Endodermal cell (in vitro differentiated cells): ENCODE measurements around the gene RNLS. TPM values are rescaled to one million over a fixed set of nuclear protein-coding genes. Genes with fewer than 3 reads are reported as not detected.

Experiments used
- DNase-seq: peaks from one replicate; pipeline ENCODE4 v3.0.0-alpha.2; 2017
- H3K27ac ChIP-seq: 2 replicates; pipeline ENCODE4 v1.5.1; 2013; ENCODE audit warnings: mild to moderate bottlenecking, low read depth, low read length, moderate library complexity
- H3K27me3 ChIP-seq: 2 replicates; pipeline ENCODE4 v1.6.1; 2013; ENCODE audit warnings: mild to moderate bottlenecking, low read length, moderate library complexity; ENCODE audit not compliant: insufficient read depth, control insufficient read depth, poor library complexity, severe bottlenecking
- H3K36me3 ChIP-seq: 2 replicates; pipeline ENCODE4 v1.7.0; 2013; ENCODE audit warnings: mild to moderate bottlenecking, low read length, moderate library complexity; ENCODE audit not compliant: control insufficient read depth, insufficient read depth
- H3K4me1 ChIP-seq: one replicate; pipeline ENCODE4 v1.7.0; 2013; ENCODE audit warnings: low read length; ENCODE audit not compliant: control insufficient read depth, insufficient read depth
- H3K4me3 ChIP-seq: 2 replicates; pipeline ENCODE4 v1.5.1; 2013; ENCODE audit warnings: mild to moderate bottlenecking, low read length, moderate library complexity
- H3K9ac ChIP-seq: 2 replicates; pipeline ENCODE4 v1.6.1; 2013; ENCODE audit warnings: mild to moderate bottlenecking, low read length, moderate library complexity; ENCODE audit not compliant: poor library complexity, severe bottlenecking; ENCODE audit errors: extremely low read depth
- H3K9me3 ChIP-seq: 2 replicates; pipeline ENCODE4 v1.6.1; 2013; ENCODE audit warnings: mild to moderate bottlenecking, low read length, moderate library complexity; ENCODE audit not compliant: control insufficient read depth
- H3K27ac Mint-ChIP-seq: 2 replicates; pipeline ENCODE4 v1.8.0; 2020; ENCODE audit warnings: mixed read lengths
- H3K27me3 Mint-ChIP-seq: 2 replicates; pipeline ENCODE4 v1.8.0; 2021; ENCODE audit warnings: mild to moderate bottlenecking, mixed read lengths; ENCODE audit not compliant: insufficient read depth
- H3K36me3 Mint-ChIP-seq: 2 replicates; pipeline ENCODE4 v1.8.0; 2020; ENCODE audit warnings: low read depth, mixed read lengths
- H3K4me1 Mint-ChIP-seq: 2 replicates; pipeline ENCODE4 v1.8.0; 2020; ENCODE audit warnings: mixed read lengths
- H3K4me3 Mint-ChIP-seq: 2 replicates; pipeline ENCODE4 v1.8.0; 2020; ENCODE audit warnings: mild to moderate bottlenecking, moderate library complexity, mixed read lengths
- H3K9me3 Mint-ChIP-seq: 2 replicates; pipeline ENCODE4 v1.8.0; 2020; ENCODE audit warnings: mild to moderate bottlenecking, mixed read lengths
- WGBS, 2 experiments: methylation state at CpG; one replicate each; pipeline versions ENCODE4 v1.1.5 to v1.1.7; 2013; ENCODE audit warnings: missing lambda C conversion rate in 2 of 2, mixed read lengths in 1 of 2; ENCODE audit not compliant: insufficient coverage in 1 of 2, insufficient read length in 1 of 2; 5-methylcytosine and 5-hydroxymethylcytosine counted together
- total RNA-seq, 2 donors: library from RNA; stranded (reverse); fragmentation: NEBNext Ultra II Directional in 1 of 2; extraction: Animal tissue kit (Norgen Biotek cat#: 25700) in 1 of 2; gene quantifications; 2 replicates in 1 of 2; 3 replicates in 1 of 2; pipeline ENCODE4 v1.2.1, GENCODE V29; 2021
- TF ChIP-seq, protein P1 (sequence below): fragments of 200-600 bp; sonication (generic); conservative IDR thresholded peaks from 2 replicates; pipeline ENCODE4 v1.5.0; 2021; ENCODE audit warnings: antibody characterized with exemption, mild to moderate bottlenecking

RNLS gene
- total RNA-seq, 2 donors from 2014 or later: 10.1 to 12.3 TPM

DNA sequence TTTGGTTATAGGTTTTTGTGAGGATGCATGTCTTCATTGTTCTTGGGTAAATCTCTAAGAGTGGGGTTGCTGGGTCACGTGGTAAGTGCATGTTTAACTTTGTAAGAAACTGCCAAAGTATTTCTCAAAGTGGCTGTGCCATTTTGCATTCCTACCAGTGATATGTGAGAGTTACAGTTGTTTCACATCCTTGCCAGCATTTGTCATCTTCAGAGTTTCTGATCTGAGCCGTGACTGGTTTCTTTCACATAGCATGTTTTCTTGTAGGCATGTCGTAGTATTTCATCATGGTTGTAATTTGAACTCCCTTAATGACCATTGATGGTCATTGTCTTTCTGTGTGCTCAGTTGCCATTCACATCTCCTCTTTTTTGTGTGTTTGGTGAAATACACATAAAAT lies 286.0 kb downstream of the RNLS start:
- Mint-ChIP-seq H3K4me3 (no peak overlapping the region), H3K36me3 (no peaks in the 10 kb centered on the region), H3K4me1 (peaks cover 10% of the 10 kb centered on the region), H3K27me3 (no peaks in the 10 kb centered on the region), H3K9me3 (no peaks in the 10 kb centered on the region), H3K27ac (no peak overlapping the region)
- H3K4me3 ChIP-seq: no peak overlapping the region
- no peak for DNase-seq
- H3K36me3 ChIP-seq: no peaks in the 10 kb centered on the region
- 88 to 100% methylated on average over 2 to 3 of the region's 3 CpGs for WGBS, 2 experiments
- H3K4me1 ChIP-seq: peaks cover 5% of the 10 kb centered on the region
- no peak overlapping the region for H3K27ac ChIP-seq
- no peaks in the 10 kb centered on the region for H3K27me3 ChIP-seq
- H3K9me3 ChIP-seq: no peaks in the 10 kb centered on the region
- H3K9ac ChIP-seq: no peak overlapping the region
- TF ChIP-seq, protein P1, sequence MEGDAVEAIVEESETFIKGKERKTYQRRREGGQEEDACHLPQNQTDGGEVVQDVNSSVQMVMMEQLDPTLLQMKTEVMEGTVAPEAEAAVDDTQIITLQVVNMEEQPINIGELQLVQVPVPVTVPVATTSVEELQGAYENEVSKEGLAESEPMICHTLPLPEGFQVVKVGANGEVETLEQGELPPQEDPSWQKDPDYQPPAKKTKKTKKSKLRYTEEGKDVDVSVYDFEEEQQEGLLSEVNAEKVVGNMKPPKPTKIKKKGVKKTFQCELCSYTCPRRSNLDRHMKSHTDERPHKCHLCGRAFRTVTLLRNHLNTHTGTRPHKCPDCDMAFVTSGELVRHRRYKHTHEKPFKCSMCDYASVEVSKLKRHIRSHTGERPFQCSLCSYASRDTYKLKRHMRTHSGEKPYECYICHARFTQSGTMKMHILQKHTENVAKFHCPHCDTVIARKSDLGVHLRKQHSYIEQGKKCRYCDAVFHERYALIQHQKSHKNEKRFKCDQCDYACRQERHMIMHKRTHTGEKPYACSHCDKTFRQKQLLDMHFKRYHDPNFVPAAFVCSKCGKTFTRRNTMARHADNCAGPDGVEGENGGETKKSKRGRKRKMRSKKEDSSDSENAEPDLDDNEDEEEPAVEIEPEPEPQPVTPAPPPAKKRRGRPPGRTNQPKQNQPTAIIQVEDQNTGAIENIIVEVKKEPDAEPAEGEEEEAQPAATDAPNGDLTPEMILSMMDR: no peak

DNA sequence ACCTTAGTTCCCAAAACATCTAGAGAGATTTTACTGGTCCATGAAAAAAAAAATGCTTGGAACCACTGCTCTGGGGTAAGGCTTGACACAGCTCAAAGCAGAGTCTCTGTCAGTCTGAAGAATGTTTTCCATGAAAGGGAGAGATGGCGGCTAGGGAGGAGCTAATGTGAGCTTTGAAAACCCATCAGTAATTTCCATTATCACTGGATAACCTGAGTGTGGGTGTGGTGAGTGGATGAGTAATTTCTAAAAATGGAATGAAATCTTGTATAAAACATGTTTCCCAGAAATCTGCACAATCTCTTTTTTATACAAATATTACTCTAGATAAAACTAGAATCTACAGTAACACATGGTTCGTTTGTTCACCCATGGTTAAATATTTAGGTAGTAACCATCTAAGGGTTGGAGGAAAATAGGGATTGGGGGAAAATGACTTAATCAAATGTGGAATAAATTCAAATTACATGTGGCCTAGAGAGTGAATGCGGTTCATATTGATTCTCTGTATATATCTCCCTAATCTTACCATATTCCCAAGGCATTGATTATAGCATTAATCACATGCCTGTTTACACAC lies 289.4 kb downstream of the RNLS start:
- Histone ChIP-seq H3K9me3 (no peaks in the 10 kb centered on the region), H3K36me3 (no peaks in the 10 kb centered on the region), H3K27ac (no peak overlapping the region), H3K27me3 (no peaks in the 10 kb centered on the region), H3K9ac (no peak overlapping the region), H3K4me1 (no peaks in the 10 kb centered on the region), H3K4me3 (no peak overlapping the region)
- no peaks in the 10 kb centered on the region for H3K27me3 Mint-ChIP-seq
- H3K4me3 Mint-ChIP-seq: no peak overlapping the region
- no peaks in the 10 kb centered on the region for H3K9me3 Mint-ChIP-seq
- WGBS, 2 experiments: 97% methylated on average over 3 of the region's 3 CpGs; no CpG with 5 or more reads in 1 of the 2 experiments
- no peaks in the 10 kb centered on the region for H3K4me1 Mint-ChIP-seq
- DNase-seq: no peak
- no peaks in the 10 kb centered on the region for H3K36me3 Mint-ChIP-seq
- H3K27ac Mint-ChIP-seq: no peak overlapping the region
- TF ChIP-seq, protein P1: no peak

DNA sequence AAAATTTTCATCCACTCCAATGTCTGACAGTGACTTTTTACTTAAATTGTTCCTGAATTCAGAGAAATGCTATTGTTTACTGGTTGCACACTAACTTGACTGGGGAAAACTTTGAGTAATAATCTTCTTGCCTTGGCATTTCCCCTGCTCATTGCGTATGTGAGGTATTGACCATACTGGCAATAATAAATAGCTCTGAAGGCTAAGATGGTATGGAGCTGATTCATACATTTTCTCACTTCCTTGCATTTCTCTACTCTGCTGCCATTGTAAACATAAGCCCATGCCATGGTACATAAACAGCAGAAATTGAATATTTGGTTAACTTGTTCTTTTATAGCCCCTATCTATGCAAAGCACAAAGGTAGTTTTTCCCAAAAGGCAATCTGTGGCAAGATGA lies 290.0 kb downstream of the RNLS start:
- WGBS, 2 experiments: 100% methylated on average over 1 of the region's 1 CpG; no CpG with 5 or more reads in 1 of the 2 experiments

More for the DNA sequence above, 290.0 kb downstream of the RNLS start:
- Mint-ChIP-seq H3K4me1 (no peaks in the 10 kb centered on the region), H3K36me3 (no peaks in the 10 kb centered on the region), H3K4me3 (no peak overlapping the region), H3K27ac (no peak overlapping the region), H3K27me3 (no peaks in the 10 kb centered on the region), H3K9me3 (no peaks in the 10 kb centered on the region)
- DNase-seq: no peak
- Histone ChIP-seq H3K9ac (no peak overlapping the region), H3K27ac (no peak overlapping the region), H3K4me3 (no peak overlapping the region), H3K4me1 (no peaks in the 10 kb centered on the region), H3K27me3 (no peaks in the 10 kb centered on the region), H3K36me3 (no peaks in the 10 kb centered on the region), H3K9me3 (no peaks in the 10 kb centered on the region)
- TF ChIP-seq, protein P1: no peak
